Measurements from ENCODE around the gene SYPL2. TPM values are rescaled to one million over a fixed set of nuclear protein-coding genes. Genes with fewer than 3 reads are reported as not detected.

Gene SYPL2
- total and polyA plus RNA-seq, 8 donors, result 0.45 to 1.0 (median 0.58) TPM; not detected in 3

DNA sequence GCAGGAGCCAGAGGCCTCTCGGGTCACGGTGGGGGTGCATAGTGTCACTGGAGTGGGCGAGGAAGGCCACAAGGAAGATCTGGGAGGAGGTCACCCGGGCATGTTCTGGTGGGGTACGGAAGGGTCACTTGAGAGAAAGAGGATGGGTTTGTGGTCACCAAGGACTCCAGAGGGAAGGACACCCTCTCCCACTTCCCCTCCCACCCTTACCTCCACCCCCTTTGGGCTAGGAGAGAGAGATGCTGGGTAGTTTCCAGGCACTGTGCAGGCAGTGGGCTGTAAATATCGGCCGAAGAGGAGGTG is 42.5 kb downstream of the SYPL2 start:
- Histone ChIP-seq H3K27ac (peak overlapping the region in 3 of 5 donors; percentile 20 to 69 (median 33)), H3K36me3 (peaks cover 0 to 11% (median 0%) of the 10 kb centered on the region in 4 donors), H3K27me3 (no peaks in the 10 kb centered on the region), H3K4me1 (peaks cover 20 to 52% (median 27%) of the 10 kb centered on the region in 4 donors), H3K4me3 (peak overlapping the region; percentile 74 to 90 (median 83)), H3K9me3 (no peaks in the 10 kb centered on the region)
- intact Hi-C loops (cut with DNase I; ENCODE audit: low total_unique reads), result no loop called here
- DNase-seq, result no peak
- 52 to 68% (median 66%) methylated on average over 7 of the region's 7 CpGs for WGBS, 5 donors
- TF ChIP-seq EP300 (IDR thresholded peaks at IDR 0.05) (no peak), POLR2A (IDR thresholded peaks at IDR 0.05) (no peak)
- TF ChIP-seq, protein P1, sequence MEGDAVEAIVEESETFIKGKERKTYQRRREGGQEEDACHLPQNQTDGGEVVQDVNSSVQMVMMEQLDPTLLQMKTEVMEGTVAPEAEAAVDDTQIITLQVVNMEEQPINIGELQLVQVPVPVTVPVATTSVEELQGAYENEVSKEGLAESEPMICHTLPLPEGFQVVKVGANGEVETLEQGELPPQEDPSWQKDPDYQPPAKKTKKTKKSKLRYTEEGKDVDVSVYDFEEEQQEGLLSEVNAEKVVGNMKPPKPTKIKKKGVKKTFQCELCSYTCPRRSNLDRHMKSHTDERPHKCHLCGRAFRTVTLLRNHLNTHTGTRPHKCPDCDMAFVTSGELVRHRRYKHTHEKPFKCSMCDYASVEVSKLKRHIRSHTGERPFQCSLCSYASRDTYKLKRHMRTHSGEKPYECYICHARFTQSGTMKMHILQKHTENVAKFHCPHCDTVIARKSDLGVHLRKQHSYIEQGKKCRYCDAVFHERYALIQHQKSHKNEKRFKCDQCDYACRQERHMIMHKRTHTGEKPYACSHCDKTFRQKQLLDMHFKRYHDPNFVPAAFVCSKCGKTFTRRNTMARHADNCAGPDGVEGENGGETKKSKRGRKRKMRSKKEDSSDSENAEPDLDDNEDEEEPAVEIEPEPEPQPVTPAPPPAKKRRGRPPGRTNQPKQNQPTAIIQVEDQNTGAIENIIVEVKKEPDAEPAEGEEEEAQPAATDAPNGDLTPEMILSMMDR (IDR thresholded peaks at IDR 0.05), result no peak

DNA sequence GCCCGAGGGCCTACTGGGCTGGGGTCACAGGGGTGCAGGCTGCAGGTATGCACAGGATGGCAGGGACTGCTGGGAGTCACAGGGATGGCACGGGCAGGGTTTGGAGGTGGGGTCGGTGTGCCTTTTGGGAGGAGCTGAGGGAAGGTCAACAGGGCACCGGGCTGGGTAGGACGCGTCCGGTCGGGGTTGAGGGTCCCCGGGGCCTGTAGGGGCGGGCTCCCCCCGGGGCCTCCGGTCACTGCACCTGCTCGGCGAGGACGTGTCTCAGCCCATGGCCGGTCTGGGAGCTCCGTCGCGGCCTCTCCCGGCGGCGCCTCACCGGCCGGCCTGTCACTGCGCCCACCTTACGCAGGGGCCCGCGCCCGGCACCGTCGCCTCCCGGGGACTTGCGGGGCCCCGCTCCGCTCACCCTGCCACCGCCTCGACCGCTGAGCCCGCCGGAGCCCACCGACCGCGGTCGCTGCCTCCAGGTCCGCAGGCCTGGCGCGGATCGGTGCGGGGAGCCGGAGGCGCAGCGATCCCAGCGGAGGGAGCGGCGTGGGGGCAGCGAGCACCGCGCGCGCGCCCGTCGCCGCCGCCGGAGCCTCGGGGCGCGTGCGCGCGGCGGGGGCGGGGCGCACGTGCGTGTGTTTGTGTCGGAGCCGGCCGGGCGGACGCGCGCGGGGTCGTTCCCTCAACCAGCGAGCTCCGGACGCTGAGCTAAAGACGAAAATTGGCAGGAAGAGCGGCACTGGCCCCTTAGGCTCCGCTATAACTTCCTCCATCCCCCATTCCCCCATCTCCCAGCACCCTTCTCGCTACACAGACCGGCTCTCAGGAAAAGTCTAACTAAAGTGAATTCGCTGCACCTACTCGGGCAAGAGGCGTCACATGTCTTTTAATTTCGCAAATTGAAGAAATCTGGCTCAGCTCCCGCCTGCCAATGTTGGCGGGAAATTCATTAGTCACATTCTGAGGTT is 43.1 kb downstream of the SYPL2 start, which contains the start of gene AMIGO1:
Gene AMIGO1 (minus strand): TSS at position 552 of the 959 bp plus-strand sequence. CDS start 815 bp downstream, outside the sequence.
- peaks cover 0 to 11% (median 0%) of the 10 kb centered on the region in 4 donors for H3K36me3 ChIP-seq
- H3K27me3 ChIP-seq, result no peaks in the 10 kb centered on the region
- peak within 1 kb of the TSS; percentile 20 to 69 (median 34) for H3K27ac ChIP-seq
- H3K4me3 ChIP-seq, result peak within 1 kb of the TSS; percentile 74 to 90 (median 83)
- no peak for TF ChIP-seq POLR2AphosphoS5 (IDR thresholded peaks at IDR 0.05)
- no peak for TF ChIP-seq EP300 (IDR thresholded peaks at IDR 0.05)
- TF ChIP-seq, protein P1 (IDR thresholded peaks at IDR 0.05), result no peak
- no peak for TF ChIP-seq POLR2A (IDR thresholded peaks at IDR 0.05)
- no peaks in the 10 kb centered on the region for H3K9me3 ChIP-seq
- peak; percentile 62 to 92 for DNase-seq
- H3K4me1 ChIP-seq, result peaks cover 14 to 46% (median 22%) of the 10 kb centered on the region in 4 donors
- WGBS, 5 donors, result 0 to 3% (median 1%) methylated on average over 25 to 100 of the region's 100 CpGs
- intact Hi-C loops (cut with DNase I; ENCODE audit: low total_unique reads), result no loop called here

DNA sequence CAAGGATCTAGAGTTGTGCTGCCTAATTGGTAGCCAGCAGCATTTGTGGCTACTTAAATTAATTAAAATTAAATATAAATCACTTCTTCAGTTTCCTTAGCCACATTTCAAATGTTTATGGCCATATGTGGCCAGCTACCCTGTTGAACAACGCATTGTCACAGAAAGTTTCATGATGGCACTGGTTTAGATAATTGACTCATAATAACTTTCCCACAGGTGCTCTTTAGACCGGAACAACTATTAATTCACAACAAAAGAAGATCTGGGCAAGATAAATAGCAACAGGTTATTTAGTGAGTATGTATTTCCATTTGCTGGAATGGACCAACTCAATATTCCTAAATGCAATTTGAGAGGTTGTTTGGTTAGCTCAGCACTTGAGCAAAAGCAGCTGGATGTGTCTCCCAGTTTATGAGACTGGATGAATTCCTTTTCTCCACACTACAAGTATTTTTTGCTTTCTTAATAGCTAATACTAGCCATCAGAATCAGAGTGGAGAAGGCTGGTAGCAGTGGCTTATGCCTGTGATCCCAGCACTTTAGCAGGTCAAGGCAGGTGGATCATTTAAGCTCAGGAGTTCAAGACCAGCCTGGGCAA is 46.9 kb downstream of the SYPL2 start:
- Histone ChIP-seq H3K36me3 (no peaks in the 10 kb centered on the region), H3K9me3 (no peaks in the 10 kb centered on the region), H3K27me3 (no peaks in the 10 kb centered on the region), H3K4me3 (no peak overlapping the region), H3K4me1 (peaks cover 14 to 23% (median 19%) of the 10 kb centered on the region in 4 donors), H3K27ac (no peak overlapping the region)
- no peak for DNase-seq
- intact Hi-C loops (cut with DNase I; ENCODE audit: low total_unique reads), result no loop called here
- TF ChIP-seq POLR2A (IDR thresholded peaks at IDR 0.05), result no peak
- TF ChIP-seq EP300 (IDR thresholded peaks at IDR 0.05), result no peak
- TF ChIP-seq, protein P1 (IDR thresholded peaks at IDR 0.05), result no peak
- TF ChIP-seq POLR2AphosphoS5 (IDR thresholded peaks at IDR 0.05), result no peak
- WGBS, 5 donors, result 72 to 81% (median 76%) methylated on average over 2 of the region's 2 CpGs

DNA sequence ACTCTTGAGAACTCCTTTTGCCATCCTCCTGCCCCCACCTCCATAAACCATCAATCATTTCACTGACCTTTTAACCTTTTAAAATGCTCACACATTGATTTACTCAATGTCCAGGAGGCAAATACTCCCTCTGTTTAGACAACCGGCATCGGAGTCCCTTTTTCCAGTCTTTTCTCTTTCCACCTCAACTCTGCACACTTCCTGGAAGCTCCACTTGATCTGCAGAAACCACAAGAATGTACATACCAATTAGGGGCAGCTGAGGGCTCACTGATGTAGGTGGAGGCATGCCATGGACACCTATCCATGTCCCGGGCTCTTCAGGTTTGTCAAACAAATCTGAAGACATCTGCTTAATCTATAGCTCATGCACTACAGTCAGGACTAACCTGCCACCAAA is 48.5 kb downstream of the SYPL2 start:
- Histone ChIP-seq H3K27me3 (no peaks in the 10 kb centered on the region), H3K4me1 (peaks cover 6 to 11% (median 7%) of the 10 kb centered on the region in 4 donors), H3K27ac (no peak overlapping the region), H3K9me3 (no peaks in the 10 kb centered on the region), H3K36me3 (no peaks in the 10 kb centered on the region), H3K4me3 (no peak overlapping the region)
- no peak for DNase-seq
- TF ChIP-seq POLR2AphosphoS5 (IDR thresholded peaks at IDR 0.05), result no peak
- TF ChIP-seq POLR2A (IDR thresholded peaks at IDR 0.05), result no peak
- TF ChIP-seq, protein P1 (IDR thresholded peaks at IDR 0.05), result no peak
- TF ChIP-seq EP300 (IDR thresholded peaks at IDR 0.05), result no peak
- intact Hi-C loops (cut with DNase I; ENCODE audit: low total_unique reads), result no loop called here
- 45 to 56% (median 51%) methylated on average over 3 of the region's 3 CpGs for WGBS, 5 donors

Measured in stomach (tissue), 9 donors.